Measurements from ENCODE around the gene POU2AF2.

DNA sequence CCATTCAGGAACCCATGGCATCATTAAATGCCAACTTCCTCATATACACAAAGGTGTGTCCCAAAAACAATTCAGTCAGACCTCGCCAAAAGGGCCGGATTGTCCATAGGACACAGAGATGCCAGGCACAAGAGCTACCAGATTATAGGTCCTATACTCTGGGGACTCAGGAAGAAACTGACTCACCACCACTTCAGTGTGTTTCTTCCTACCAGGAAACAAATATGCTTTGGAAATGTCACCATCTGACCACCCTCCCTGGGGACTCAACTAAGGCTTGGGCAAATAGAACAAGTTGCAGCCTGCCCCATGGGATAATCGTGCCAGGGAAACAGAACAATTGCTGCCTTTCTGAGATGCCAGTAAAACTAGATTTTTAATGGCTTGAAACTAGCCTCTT lies 64.6 kb downstream of the POU2AF2 start:
- TF ChIP-seq, protein P1, sequence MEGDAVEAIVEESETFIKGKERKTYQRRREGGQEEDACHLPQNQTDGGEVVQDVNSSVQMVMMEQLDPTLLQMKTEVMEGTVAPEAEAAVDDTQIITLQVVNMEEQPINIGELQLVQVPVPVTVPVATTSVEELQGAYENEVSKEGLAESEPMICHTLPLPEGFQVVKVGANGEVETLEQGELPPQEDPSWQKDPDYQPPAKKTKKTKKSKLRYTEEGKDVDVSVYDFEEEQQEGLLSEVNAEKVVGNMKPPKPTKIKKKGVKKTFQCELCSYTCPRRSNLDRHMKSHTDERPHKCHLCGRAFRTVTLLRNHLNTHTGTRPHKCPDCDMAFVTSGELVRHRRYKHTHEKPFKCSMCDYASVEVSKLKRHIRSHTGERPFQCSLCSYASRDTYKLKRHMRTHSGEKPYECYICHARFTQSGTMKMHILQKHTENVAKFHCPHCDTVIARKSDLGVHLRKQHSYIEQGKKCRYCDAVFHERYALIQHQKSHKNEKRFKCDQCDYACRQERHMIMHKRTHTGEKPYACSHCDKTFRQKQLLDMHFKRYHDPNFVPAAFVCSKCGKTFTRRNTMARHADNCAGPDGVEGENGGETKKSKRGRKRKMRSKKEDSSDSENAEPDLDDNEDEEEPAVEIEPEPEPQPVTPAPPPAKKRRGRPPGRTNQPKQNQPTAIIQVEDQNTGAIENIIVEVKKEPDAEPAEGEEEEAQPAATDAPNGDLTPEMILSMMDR (conservative IDR thresholded peaks at IDR 0.05): no peak
- no peak for TF ChIP-seq EZH2 (IDR thresholded peaks at IDR 0.05; ENCODE audit: low read depth)
